ENCODE data around the gene OSBPL9. TPM values are rescaled to one million over a fixed set of nuclear protein-coding genes. Genes with fewer than 3 reads are reported as not detected.
A peak's percentile ranks its signal among the peaks of the same experiment; 100 is the strongest.
"Not testable (repeated sequence)": the region's sequence is repeated elsewhere in the genome, so short reads cannot be mapped to it uniquely, and the experiment has no call there.

OSBPL9 gene
- total and polyA plus RNA-seq, 9 of the 15 experiments (the other 6 are each of a cell fraction or from before 2014, with no cell fraction given), result 43.9 to 217 (median 170) TPM

DNA sequence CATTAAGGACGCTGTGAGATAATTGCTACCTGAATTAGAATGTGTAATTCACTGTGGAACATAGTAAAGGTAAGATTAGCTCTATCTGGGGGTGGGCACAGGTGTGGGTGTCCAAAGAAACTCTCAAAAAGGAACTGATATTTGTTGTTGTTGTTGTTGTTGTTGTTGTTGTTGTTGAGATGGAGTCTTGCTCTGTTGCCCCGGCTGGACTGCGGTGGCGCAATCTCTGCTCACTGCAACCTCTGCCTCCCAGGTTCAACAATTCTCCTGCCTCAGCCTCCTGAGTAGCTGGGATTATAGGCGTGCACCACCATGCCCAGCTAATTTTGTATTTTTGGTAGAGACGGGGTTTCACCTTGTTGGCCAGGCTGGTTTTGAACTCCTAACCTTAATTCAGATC, 6.8 kb upstream of the OSBPL9 start:
- FAIRE-seq; H3K4me3 ChIP-seq; H3K36me3 ChIP-seq (ENCODE audit: control insufficient read depth, insufficient read depth, low read length); BruUV-seq (replicated peaks); H3K9me3 ChIP-seq (replicated peaks; ENCODE audit: control insufficient read depth, insufficient read depth, low read depth, low read length); H3K9me1 ChIP-seq (ENCODE audit: control insufficient read depth, insufficient read depth, low read length); H2AFZ ChIP-seq (ENCODE audit: low read depth, low read length); CTCF ChIA-PET (ENCODE audit: low intra/inter-chr PET ratio); intact Hi-C loops (cut with micrococcal nuclease); in situ Hi-C loops (cut with MboI); H3K79me2 ChIP-seq (ENCODE audit: control insufficient read depth, insufficient read depth, low read length); H4K20me1 ChIP-seq (replicated peaks; ENCODE audit: control insufficient read depth, insufficient read depth, low read length); H3K27ac ChIP-seq (ENCODE audit: extremely low read depth, low read depth, low read length); H3K9ac ChIP-seq (ENCODE audit: insufficient read depth in 1 of 2, low read depth in 2 of 2, low read length in 2 of 2); DNase-seq (ENCODE audit: extremely low read depth in 1 of 4, low spot score in 3 of 4); ATAC-seq; H3K4me2 ChIP-seq (ENCODE audit: insufficient read depth, low read length); H3K27me3 ChIP-seq (ENCODE audit: control insufficient read depth in 2 of 2, insufficient read depth in 2 of 2, low read length in 2 of 2): not testable (repeated sequence)
- 77% methylated on average over 6 of the region's 6 CpGs for WGBS (ENCODE audit: insufficient coverage, low coverage, missing lambda C conversion rate)
- TF ChIP-seq ZNF121 (CRISPR knock-in tag; conservative IDR thresholded peaks at IDR 0.05) (peak; percentile 84), CEBPB (tag; IDR thresholded peaks at IDR 0.05) (peak; percentile 48; the same call in 1 of the 2 replicates), HDAC1 (IDR thresholded peaks at IDR 0.05) (peak in 1 of 2 experiments; percentile 22; a peak in 1 of 4 replicates), BCOR (IDR thresholded peaks at IDR 0.05) (0 out of 2 replicates have a peak, but pooled peaks have one; percentile 31), KDM1A (IDR thresholded peaks at IDR 0.05) (0 out of 4 replicates have a peak, but pooled peaks of 1 of the 2 experiments have one; percentile 10), FOXP1 (CRISPR knock-in tag; IDR thresholded peaks at IDR 0.05) (peak; percentile 82; the same call in 1 of the 2 replicates)
- TF ChIP-seq, protein P1, sequence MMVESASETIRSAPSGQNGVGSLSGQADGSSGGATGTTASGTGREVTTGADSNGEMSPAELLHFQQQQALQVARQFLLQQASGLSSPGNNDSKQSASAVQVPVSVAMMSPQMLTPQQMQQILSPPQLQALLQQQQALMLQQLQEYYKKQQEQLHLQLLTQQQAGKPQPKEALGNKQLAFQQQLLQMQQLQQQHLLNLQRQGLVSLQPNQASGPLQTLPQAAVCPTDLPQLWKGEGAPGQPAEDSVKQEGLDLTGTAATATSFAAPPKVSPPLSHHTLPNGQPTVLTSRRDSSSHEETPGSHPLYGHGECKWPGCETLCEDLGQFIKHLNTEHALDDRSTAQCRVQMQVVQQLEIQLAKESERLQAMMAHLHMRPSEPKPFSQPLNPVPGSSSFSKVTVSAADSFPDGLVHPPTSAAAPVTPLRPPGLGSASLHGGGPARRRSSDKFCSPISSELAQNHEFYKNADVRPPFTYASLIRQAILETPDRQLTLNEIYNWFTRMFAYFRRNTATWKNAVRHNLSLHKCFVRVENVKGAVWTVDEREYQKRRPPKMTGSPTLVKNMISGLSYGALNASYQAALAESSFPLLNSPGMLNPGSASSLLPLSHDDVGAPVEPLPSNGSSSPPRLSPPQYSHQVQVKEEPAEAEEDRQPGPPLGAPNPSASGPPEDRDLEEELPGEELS (CRISPR knock-in tag; IDR thresholded peaks at IDR 0.05; ENCODE audit: borderline replicate concordance), result peak; percentile 90; the same call in 1 of the 2 replicates
- POLR2A ChIA-PET, result interaction anchor here (1.0 to 2.6 kb wide), 2 partner anchors 9 to 181 kb away, joined by 3 to 11 read pairs; no protein-coding TSS in a partner anchor
- peaks cover 0 to 15% of the 10 kb centered on the region in 2 experiments; a peak in 3 of 5 replicates for H3K4me1 ChIP-seq (replicated peaks in 1 of 2; ENCODE audit: control insufficient read depth in 2 of 2, insufficient read depth in 2 of 2, low read length in 2 of 2)
